K562 (cell line): Measurements from ENCODE around the gene ADGRE3. TPM values are rescaled to one million over a fixed set of nuclear protein-coding genes. Genes with fewer than 3 reads are reported as not detected.
A peak's percentile ranks its signal among the peaks of the same experiment; 100 is the strongest.

Source experiments
- ARID1B ChIP-seq: fragments of 450-650 bp; IDR thresholded peaks from 2 replicates; pipeline ENCODE4 v1.6.1; 2016; ENCODE audit warnings: antibody characterized with exemption, mild to moderate bottlenecking, inconsistent platforms
- ATF7 ChIP-seq: fragments of 450-650 bp; IDR thresholded peaks from 2 replicates; pipeline ENCODE4 v1.7.1; 2014; ENCODE audit warnings: mild to moderate bottlenecking, moderate library complexity
- CUX1 ChIP-seq: fragments of 200-800 bp; sonication (Bioruptor generic); IDR thresholded peaks from 2 replicates; pipeline ENCODE4 v1.6.1; 2016; ENCODE audit warnings: missing genetic modification characterization, missing compliant biosample characterization
- HLTF ChIP-seq: fragments of 450-650 bp; IDR thresholded peaks from 2 replicates; pipeline ENCODE4 v1.6.1; 2016
- HOMEZ ChIP-seq: fragments of 250-450 bp; sonication (Bioruptor Pico); IDR thresholded peaks from 2 replicates; pipeline ENCODE4 v1.4.0; 2020; ENCODE audit warnings: mild to moderate bottlenecking, moderate library complexity
- KDM4B ChIP-seq, 2 experiments: fragments of 450-650 bp in 1 of 2; sonication (generic) in 1 of 2; IDR thresholded peaks; 2 replicates each; pipeline ENCODE4 v1.6.1; 2016 to 2017; ENCODE audit warnings: borderline replicate concordance in 2 of 2, antibody characterized with exemption in 1 of 2, low read depth in 1 of 2, mild to moderate bottlenecking in 1 of 2
- MBD2 ChIP-seq: sonication (generic); IDR thresholded peaks from 2 replicates; pipeline ENCODE4 v1.6.1; 2016; ENCODE audit warnings: low read depth, borderline replicate concordance
- MEF2D ChIP-seq: conservative IDR thresholded peaks from 2 replicates; pipeline ENCODE4 v1.6.1; 2016; ENCODE audit warnings: low read depth, missing genetic modification characterization, missing compliant biosample characterization
- NFATC3 ChIP-seq: fragments of 450-650 bp; IDR thresholded peaks from 2 replicates; pipeline ENCODE4 v1.6.1; 2017; ENCODE audit warnings: mild to moderate bottlenecking
- NRF1 ChIP-seq, 2 experiments: fragments of 450-650 bp; IDR thresholded peaks in 1 of 2; conservative IDR thresholded peaks in 1 of 2; 2 replicates each; pipeline ENCODE4 v1.6.1; 2014; ENCODE audit warnings: mild to moderate bottlenecking in 2 of 2
- TBL1XR1 ChIP-seq, 2 experiments: IDR thresholded peaks; 2 replicates each; pipeline ENCODE4 v1.6.1; 2012; ENCODE audit warnings: improper control_type of control experiment in 2 of 2, low read length in 2 of 2, mild to moderate bottlenecking in 1 of 2
- ZHX1 ChIP-seq: fragments of 150-350 bp; conservative IDR thresholded peaks from 2 replicates; pipeline ENCODE4 v1.6.1; 2014; ENCODE audit warnings: low read length
- ZNF280B ChIP-seq: fragments of 250-450 bp; sonication (Bioruptor Pico); IDR thresholded peaks from 2 replicates; pipeline ENCODE4 v1.5.1; 2021; ENCODE audit warnings: mild to moderate bottlenecking
- polyA plus RNA-seq, 8 experiments: library from polyadenylated mRNA; depleted of rRNA in 4 of 8; stranded (reverse) in 5 of 8; unstranded in 3 of 8; fragments of >200 nt; fragmentation: Nextera tagmentation in 2 of 8; fragmentation: Illumina TruSeq in 1 of 8; extraction: Ambion mirVana in 2 of 8; extraction: Trizol in 1 of 8; gene quantifications; 2 replicates each; pipeline versions ENCODE4 v1.2.1 to v1.2.3, GENCODE V29; 2011 to 2014; ENCODE audit warnings: inconsistent platforms in 1 of 8, missing spikeins in 1 of 8
- total RNA-seq, 7 experiments: library from RNA; depleted of rRNA in 6 of 7; stranded (reverse); fragments of >200 nt in 6 of 7; fragmentation: Illumina TruSeq in 2 of 7; extraction: Trizol in 2 of 7; gene quantifications; 2 replicates each; pipeline versions ENCODE4 v1.2.1 to v1.2.3, GENCODE V29; 2011 to 2021; ENCODE audit warnings: low replicate concordance in 1 of 7

The ADGRE3 gene
- total and polyA plus RNA-seq, 9 of the 15 experiments (the other 6 are each of a cell fraction or from before 2014, with no cell fraction given) = not detected

- TF ChIP-seq MBD2 (peak; percentile 88), ARID1B (0 out of 2 replicates have a peak, but pooled peaks have one; percentile 46), ZNF280B (CRISPR knock-in tag) (no peak), TBL1XR1 (IDR thresholded peaks at IDR 0.05; ENCODE audit: low read length in 2 of 2) (peak; percentile 37 to 76; a peak in 2 of 4 replicates), NFATC3 (no peak), MEF2D (tag) (no peak), NRF1 (conservative IDR thresholded peaks at IDR 0.05 in 1 of 2, IDR thresholded peaks at IDR 0.05 in 1 of 2) (peak; percentile 97 to 98), KDM4B (IDR thresholded peaks at IDR 0.05; ENCODE audit: borderline replicate concordance in 2 of 2, low read depth in 1 of 2) (peak in 1 of 2 experiments; percentile 98; a peak in 2 of 4 replicates), CUX1 (CRISPR knock-in tag) (no peak), HOMEZ (CRISPR knock-in tag) (no peak), ATF7 (peak; percentile 86), HLTF (peak; percentile 67; the same call in 1 of the 2 replicates), ZHX1 (0 out of 2 replicates have a peak, but pooled peaks have one; percentile 46)
Measured at GRCh38 chr19:14571695-14572490, 102.8 kb downstream of the ADGRE3 start, which contains the start of gene NDUFB7 (continued).
